ENCODE results near the gene TCF7L1.

Gene TCF7L1

DNA sequence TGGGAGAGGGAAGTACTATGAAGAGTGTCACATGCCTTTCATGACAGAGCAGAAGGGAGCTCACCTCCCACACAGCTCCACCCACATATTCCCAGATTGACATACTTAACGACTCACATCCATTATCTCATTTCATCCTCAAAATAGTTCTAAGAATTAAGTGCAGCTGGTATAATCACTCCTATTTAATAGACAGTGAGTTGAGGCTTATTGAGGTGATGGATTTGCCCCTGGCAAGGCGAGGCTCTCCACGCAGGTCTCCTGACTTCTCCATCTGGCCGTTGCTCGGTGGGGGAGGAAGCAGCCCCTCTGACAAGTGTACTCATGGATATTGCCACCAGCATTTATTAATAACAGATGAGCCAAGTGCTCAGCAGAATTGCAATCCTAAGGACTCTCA, 113.2 kb downstream of the TCF7L1 start:
- H3K4me1 ChIP-seq: peaks cover 0 to 68% (median 42%) of the 10 kb centered on the region in 4 donors
- no peak for TF ChIP-seq CTCF (IDR thresholded peaks at IDR 0.05)

GRCh38 chr2:85247610-85248009, 114.4 kb downstream of the TCF7L1 start:
- Histone ChIP-seq H3K27ac (peak overlapping the region; percentile 76 to 81), H3K27me3 (no peaks in the 10 kb centered on the region), H3K4me3 (no peak overlapping the region), H3K9me3 (no peaks in the 10 kb centered on the region), H3K4me1 (peaks cover 0 to 62% (median 39%) of the 10 kb centered on the region in 4 donors), H3K36me3 (no peaks in the 10 kb centered on the region)
- intact Hi-C loops (cut with DNase I; ENCODE audit: low total_unique reads): no loop called here
- DNase-seq: no peak
- peak in 1 of 2 experiments; percentile 7 for TF ChIP-seq CTCF (IDR thresholded peaks at IDR 0.05)

More for the DNA sequence above, 113.2 kb downstream of the TCF7L1 start:
- Histone ChIP-seq H3K27ac (peak overlapping the region; percentile 34 to 76), H3K36me3 (no peaks in the 10 kb centered on the region), H3K4me3 (no peak overlapping the region), H3K9me3 (no peaks in the 10 kb centered on the region), H3K27me3 (no peaks in the 10 kb centered on the region)
- DNase-seq: no peak
- intact Hi-C loops (cut with DNase I; ENCODE audit: low total_unique reads): no loop called here

- Histone ChIP-seq H3K4me3 (no peak overlapping the region), H3K36me3 (no peaks in the 10 kb centered on the region), H3K27me3 (no peaks in the 10 kb centered on the region), H3K4me1 (peaks cover 0 to 54% (median 39%) of the 10 kb centered on the region in 4 donors), H3K9me3 (no peaks in the 10 kb centered on the region), H3K27ac (peak overlapping the region; percentile 76 to 81)
- no peak for TF ChIP-seq CTCF (IDR thresholded peaks at IDR 0.05)
- intact Hi-C loops (cut with DNase I; ENCODE audit: low total_unique reads): no loop called here
- DNase-seq: peak; percentile 74 to 80
Observed at GRCh38 chr2:85248773-85249509, 115.7 kb downstream of the TCF7L1 start.

DNA sequence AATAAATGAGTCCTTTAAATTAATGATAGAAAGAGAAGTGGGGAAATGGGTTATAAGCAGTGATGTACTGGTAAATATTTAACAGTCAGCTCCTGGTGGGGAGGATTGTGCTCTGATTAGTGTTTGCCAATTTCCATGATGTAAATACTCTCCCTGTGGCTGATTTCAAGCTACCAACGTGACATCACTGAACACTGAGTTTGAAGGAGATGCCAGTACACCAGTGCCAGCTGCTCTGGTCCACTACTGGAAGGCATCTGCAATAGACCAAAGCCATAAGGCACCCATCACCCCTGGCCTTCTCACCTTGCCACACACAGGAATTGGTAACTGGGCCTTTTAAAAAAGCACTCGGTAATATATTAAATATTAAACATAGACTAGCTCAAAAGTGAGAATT, 116.9 kb downstream of the TCF7L1 start:
- TF ChIP-seq CTCF (IDR thresholded peaks at IDR 0.05): no peak
- intact Hi-C loops (cut with DNase I; ENCODE audit: low total_unique reads): no loop called here
- no peak for DNase-seq
- Histone ChIP-seq H3K36me3 (no peaks in the 10 kb centered on the region), H3K27ac (peak overlapping the region; percentile 76 to 81), H3K9me3 (no peaks in the 10 kb centered on the region), H3K4me1 (peaks cover 0 to 60% (median 40%) of the 10 kb centered on the region in 4 donors), H3K4me3 (no peak overlapping the region), H3K27me3 (no peaks in the 10 kb centered on the region)

DNA sequence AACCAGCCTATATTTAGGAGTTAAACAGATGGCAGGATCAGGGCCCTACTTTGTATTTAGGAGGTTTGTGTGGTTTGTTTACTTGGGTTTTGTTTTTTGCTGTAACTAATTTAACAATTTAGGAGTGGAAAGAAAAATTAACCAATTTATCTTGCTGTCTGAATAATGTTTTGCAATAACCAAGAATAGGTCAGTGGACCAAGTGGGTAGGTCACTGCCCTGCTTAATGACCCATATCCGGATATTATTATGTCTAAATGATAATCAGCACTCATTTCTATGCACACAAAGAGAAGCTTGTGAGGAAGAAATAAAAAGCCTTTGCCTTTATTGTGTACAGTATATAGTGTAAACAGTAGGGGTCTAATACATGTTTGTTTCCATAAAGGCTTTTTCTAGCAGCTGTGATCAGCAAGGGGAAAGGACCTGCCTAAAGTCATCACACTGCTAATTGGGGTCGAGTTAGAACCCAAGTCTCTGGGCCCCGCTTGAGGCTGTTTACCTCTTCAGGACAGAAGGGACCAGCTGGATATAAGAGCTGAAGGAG, 118.0 kb downstream of the TCF7L1 start:
- H3K36me3 ChIP-seq: no peaks in the 10 kb centered on the region
- H3K27me3 ChIP-seq: no peaks in the 10 kb centered on the region
- no peak for TF ChIP-seq CTCF (IDR thresholded peaks at IDR 0.05)
- peaks cover 0 to 65% (median 50%) of the 10 kb centered on the region in 4 donors for H3K4me1 ChIP-seq
- no peak overlapping the region for H3K4me3 ChIP-seq
- intact Hi-C loops (cut with DNase I; ENCODE audit: low total_unique reads): no loop called here
- peak overlapping the region in 1 of 2 donors; percentile 81 for H3K27ac ChIP-seq
- no peak for DNase-seq
- no peaks in the 10 kb centered on the region for H3K9me3 ChIP-seq

Data from tibial artery (tissue), 4 donors.